Lung (tissue), 12 donors: ENCODE measurements around the gene SLC25A26. TPM values are rescaled to one million over a fixed set of nuclear protein-coding genes. Genes with fewer than 3 reads are reported as not detected.

Experiments used
- ATAC-seq: fragments of 200-7000 bp; cut with Tn5 transposase; one replicate; pipeline ENCODE4 v1.9.1; 2020; ENCODE audit warnings: moderate number of reproducible peaks; ENCODE audit not compliant: insufficient read depth, low FRiP score
- DNase-seq, 3 donors: peaks; one replicate each; pipeline ENCODE4 v3.0.0-alpha.2; 2013 to 2017
- H3K27ac ChIP-seq, 2 donors: one replicate each; pipeline ENCODE4 v1.5.1; 2013; ENCODE audit warnings: mild to moderate bottlenecking in 2 of 2, moderate library complexity in 2 of 2, control low read depth in 1 of 2, inconsistent platforms in 1 of 2, low read depth in 1 of 2, low read length in 1 of 2
- H3K27me3 ChIP-seq, 3 donors: one replicate each; pipeline ENCODE4 v1.5.1; 2013; ENCODE audit warnings: low read length in 2 of 3; ENCODE audit not compliant: control insufficient read depth in 3 of 3, insufficient read depth in 3 of 3
- H3K36me3 ChIP-seq, 4 donors: one replicate each; pipeline ENCODE4 v1.5.1; 2013; ENCODE audit warnings: low read length in 4 of 4, mild to moderate bottlenecking in 1 of 4, moderate library complexity in 1 of 4; ENCODE audit not compliant: control insufficient read depth in 4 of 4, insufficient read depth in 4 of 4
- H3K4me1 ChIP-seq, 5 donors: one replicate each; pipeline ENCODE4 v1.5.1; 2013; ENCODE audit warnings: low read length in 5 of 5, mild to moderate bottlenecking in 2 of 5, moderate library complexity in 1 of 5; ENCODE audit not compliant: control insufficient read depth in 5 of 5, insufficient read depth in 5 of 5
- H3K4me3 ChIP-seq: one replicate; pipeline ENCODE4 v1.5.1; 2013; ENCODE audit warnings: mild to moderate bottlenecking, control low read depth, moderate library complexity
- H3K9ac ChIP-seq, 2 donors: one replicate each; pipeline ENCODE4 v1.5.1; 2013; ENCODE audit warnings: low read length in 2 of 2, control low read depth in 1 of 2; ENCODE audit not compliant: insufficient read depth in 1 of 2
- H3K9me3 ChIP-seq, 4 donors: one replicate each; pipeline ENCODE4 v1.5.1; 2013; ENCODE audit warnings: low read length in 3 of 4, mild to moderate bottlenecking in 1 of 4, moderate library complexity in 1 of 4; ENCODE audit not compliant: control insufficient read depth in 4 of 4, insufficient read depth in 3 of 4
- WGBS, 2 donors: extraction: QIAGEN DNeasy Blood & Tissue Kit; methylation state at CpG; one replicate each; pipeline ENCODE4 v1.1.7; 2013; 5-methylcytosine and 5-hydroxymethylcytosine counted together
- polyA plus RNA-seq, 2 donors: library from polyadenylated mRNA; stranded (reverse); fragments of 200-250 nt; gene quantifications; one replicate each; pipeline ENCODE4 v1.2.1, GENCODE V29; 2013
- total RNA-seq, 2 donors: library from RNA; depleted of rRNA in 1 of 2; stranded (reverse); fragments of >200 nt in 1 of 2; gene quantifications; one replicate each; pipeline ENCODE4 v1.2.1, GENCODE V29; 2014 to 2021
- TF ChIP-seq, protein P1 (sequence below): IDR thresholded peaks from 2 replicates; pipeline ENCODE4 v1.5.1; 2012; ENCODE audit warnings: mild to moderate bottlenecking; ENCODE audit errors: control extremely low read depth, extremely low read depth
- donor health status: control.
- donor health status: control.
- donor health status: Bipolar disorder and iron deficiency.
- donor health status: healthy.
- donor health status: DM: yes; HTN: yes; CAD: no.

Gene SLC25A26
- total and polyA plus RNA-seq, 4 donors = 10.4 to 18.0 (median 14.9) TPM

DNA sequence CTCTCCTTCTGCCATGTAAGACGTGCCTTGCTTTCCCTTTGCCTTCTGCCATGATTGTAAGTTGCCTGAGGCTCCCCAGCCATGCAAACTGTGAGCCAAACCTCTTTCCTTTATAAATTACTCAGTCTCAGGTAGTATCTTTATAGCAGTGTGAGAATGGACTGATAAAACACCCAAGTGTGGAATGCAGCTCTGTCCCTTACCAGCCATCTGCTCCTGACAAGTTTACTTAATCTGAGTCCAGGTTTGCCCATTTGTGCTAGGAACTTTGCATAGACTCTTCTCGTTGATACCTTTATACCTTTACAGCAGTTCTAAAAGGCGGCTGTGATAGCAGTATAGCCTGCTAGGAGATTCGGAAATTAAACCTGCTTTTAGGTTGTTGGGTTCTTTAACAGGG, 48.1 kb downstream of the SLC25A26 start:
- 91 to 92% methylated on average over 4 of the region's 4 CpGs for WGBS, 2 donors
- Histone ChIP-seq H3K9me3 (no peaks in the 10 kb centered on the region), H3K4me3 (no peak overlapping the region), H3K27ac (no peak overlapping the region), H3K9ac (no peak overlapping the region), H3K36me3 (peaks cover 0 to 5% (median 0%) of the 10 kb centered on the region in 4 donors), H3K4me1 (peaks cover 0 to 64% (median 10%) of the 10 kb centered on the region in 5 donors), H3K27me3 (no peaks in the 10 kb centered on the region)
- TF ChIP-seq, protein P1, sequence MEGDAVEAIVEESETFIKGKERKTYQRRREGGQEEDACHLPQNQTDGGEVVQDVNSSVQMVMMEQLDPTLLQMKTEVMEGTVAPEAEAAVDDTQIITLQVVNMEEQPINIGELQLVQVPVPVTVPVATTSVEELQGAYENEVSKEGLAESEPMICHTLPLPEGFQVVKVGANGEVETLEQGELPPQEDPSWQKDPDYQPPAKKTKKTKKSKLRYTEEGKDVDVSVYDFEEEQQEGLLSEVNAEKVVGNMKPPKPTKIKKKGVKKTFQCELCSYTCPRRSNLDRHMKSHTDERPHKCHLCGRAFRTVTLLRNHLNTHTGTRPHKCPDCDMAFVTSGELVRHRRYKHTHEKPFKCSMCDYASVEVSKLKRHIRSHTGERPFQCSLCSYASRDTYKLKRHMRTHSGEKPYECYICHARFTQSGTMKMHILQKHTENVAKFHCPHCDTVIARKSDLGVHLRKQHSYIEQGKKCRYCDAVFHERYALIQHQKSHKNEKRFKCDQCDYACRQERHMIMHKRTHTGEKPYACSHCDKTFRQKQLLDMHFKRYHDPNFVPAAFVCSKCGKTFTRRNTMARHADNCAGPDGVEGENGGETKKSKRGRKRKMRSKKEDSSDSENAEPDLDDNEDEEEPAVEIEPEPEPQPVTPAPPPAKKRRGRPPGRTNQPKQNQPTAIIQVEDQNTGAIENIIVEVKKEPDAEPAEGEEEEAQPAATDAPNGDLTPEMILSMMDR = no peak
- DNase-seq (no peak), ATAC-seq (no peak)

GRCh38 chr3:66269411-66269810, 48.6 kb downstream of the SLC25A26 start:
- no peaks in the 10 kb centered on the region for H3K9me3 ChIP-seq
- H3K27me3 ChIP-seq = no peaks in the 10 kb centered on the region
- H3K4me1 ChIP-seq = peaks cover 0 to 64% (median 10%) of the 10 kb centered on the region in 5 donors
- H3K27ac ChIP-seq = no peak overlapping the region
- H3K9ac ChIP-seq = peak overlapping the region in 1 of 2 donors; percentile 62
- ATAC-seq (no peak), DNase-seq (peak in 2 of 3 donors; percentile 43 to 54)
- TF ChIP-seq, protein P1 = no peak
- peaks cover 0 to 3% (median 0%) of the 10 kb centered on the region in 4 donors for H3K36me3 ChIP-seq
- 92 to 94% methylated on average over 1 of the region's 1 CpG for WGBS, 2 donors
- no peak overlapping the region for H3K4me3 ChIP-seq

DNA sequence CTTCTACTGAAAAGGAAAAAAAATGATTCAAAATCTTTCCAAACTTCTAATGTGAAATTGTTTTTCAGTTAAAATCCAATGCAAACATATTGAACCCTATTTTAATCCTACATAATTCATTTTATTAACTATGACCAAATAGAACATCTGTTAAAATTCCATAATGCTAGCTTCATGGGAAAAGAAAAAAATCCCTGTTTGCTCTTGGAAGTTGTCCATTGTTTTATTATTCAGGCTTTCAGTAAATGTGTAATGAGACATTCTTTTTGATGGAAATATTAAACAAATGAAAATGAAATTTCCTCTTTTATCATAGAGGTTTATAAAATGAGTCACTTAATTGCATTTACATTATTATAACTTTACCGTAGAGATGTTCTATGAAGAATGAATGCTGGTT, 49.5 kb downstream of the SLC25A26 start:
- Histone ChIP-seq H3K36me3 (no peaks in the 10 kb centered on the region), H3K4me1 (peaks cover 0 to 64% (median 10%) of the 10 kb centered on the region in 5 donors), H3K9me3 (no peaks in the 10 kb centered on the region), H3K27me3 (no peaks in the 10 kb centered on the region), H3K4me3 (no peak overlapping the region), H3K9ac (peak overlapping the region in 1 of 2 donors; percentile 62), H3K27ac (no peak overlapping the region)
- TF ChIP-seq, protein P1 = no peak
- 59 to 91% methylated on average over 1 of the region's 1 CpG for WGBS, 2 donors
- DNase-seq (peak in 1 of 3 donors; percentile 64), ATAC-seq (no peak)

DNA sequence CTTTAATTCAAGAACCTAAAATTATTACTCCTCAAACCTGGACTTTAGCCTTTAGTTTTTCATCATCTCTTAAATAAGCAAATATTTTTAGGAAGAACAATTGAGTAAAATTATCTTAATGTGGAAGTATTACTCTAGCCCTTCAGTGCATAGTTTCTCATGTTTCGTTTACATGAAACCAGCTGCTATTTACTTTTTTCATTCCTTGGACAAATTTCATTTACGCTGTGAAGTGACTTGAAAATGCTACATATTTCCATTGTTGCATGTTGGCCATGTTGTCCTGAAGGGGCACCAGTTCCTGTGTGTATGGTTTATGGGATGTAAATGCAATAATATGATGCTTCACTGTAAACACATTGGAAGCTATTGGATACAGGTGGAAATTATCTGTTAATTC, 49.9 kb downstream of the SLC25A26 start:
- Histone ChIP-seq H3K4me3 (no peak overlapping the region), H3K9me3 (no peaks in the 10 kb centered on the region), H3K9ac (peak overlapping the region in 1 of 2 donors; percentile 32), H3K4me1 (peaks cover 0 to 64% (median 10%) of the 10 kb centered on the region in 5 donors), H3K27me3 (no peaks in the 10 kb centered on the region), H3K27ac (no peak overlapping the region), H3K36me3 (no peaks in the 10 kb centered on the region)
- DNase-seq (peak in 2 of 3 donors; percentile 85 to 87), ATAC-seq (no peak)
- TF ChIP-seq, protein P1 = no peak
- WGBS, 2 donors = 64 to 79% methylated on average over 2 of the region's 2 CpGs
